SIG-M5 (cell line): ENCODE results near the gene PFDN4.

Experiments used
- DNase-seq: peaks from one replicate; lab custom pipeline; 2025; lab: John Stamatoyannopoulos, UW

PFDN4 gene

DNA sequence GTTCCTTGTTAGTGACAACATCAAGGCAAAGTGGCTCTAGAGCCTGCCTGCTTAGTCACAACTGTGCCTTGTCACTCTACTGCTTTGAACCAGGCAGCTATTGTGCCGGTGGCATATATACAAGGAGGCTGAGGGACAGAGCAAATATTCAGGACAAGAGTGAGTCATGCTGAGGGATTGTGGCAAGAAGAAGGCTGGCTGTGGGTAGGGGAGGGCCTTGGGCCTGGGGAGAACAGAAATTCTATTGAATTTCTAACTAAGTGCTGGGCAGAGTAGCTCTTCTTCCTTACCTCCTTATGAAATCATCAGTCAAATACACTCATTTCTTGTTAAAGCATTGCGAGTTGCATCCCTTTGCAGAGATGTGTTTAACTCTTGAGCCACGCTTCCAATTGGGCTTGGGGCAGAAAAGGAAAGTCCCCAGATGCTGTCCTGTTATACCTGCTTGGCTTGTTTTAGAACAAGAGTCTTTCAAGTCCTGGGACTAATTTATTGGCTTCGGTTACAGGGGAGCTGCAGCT is 59.7 kb downstream of the PFDN4 start:
- no peak for DNase-seq

- DNase-seq, result no peak
These were observed 61.1 kb downstream of the PFDN4 start for GRCh38 chr20:54268941-54269340.
